Activated T-cell treated with anti-CD3 and anti-CD28 coated beads for 1 hour (primary cell): ENCODE results near the gene KCNQ1.

Experiments used
- DNase-seq: peaks from one replicate; pipeline ENCODE4 v3.0.0-alpha.2; 2020; ENCODE audit warnings: low read depth

Gene KCNQ1

DNA sequence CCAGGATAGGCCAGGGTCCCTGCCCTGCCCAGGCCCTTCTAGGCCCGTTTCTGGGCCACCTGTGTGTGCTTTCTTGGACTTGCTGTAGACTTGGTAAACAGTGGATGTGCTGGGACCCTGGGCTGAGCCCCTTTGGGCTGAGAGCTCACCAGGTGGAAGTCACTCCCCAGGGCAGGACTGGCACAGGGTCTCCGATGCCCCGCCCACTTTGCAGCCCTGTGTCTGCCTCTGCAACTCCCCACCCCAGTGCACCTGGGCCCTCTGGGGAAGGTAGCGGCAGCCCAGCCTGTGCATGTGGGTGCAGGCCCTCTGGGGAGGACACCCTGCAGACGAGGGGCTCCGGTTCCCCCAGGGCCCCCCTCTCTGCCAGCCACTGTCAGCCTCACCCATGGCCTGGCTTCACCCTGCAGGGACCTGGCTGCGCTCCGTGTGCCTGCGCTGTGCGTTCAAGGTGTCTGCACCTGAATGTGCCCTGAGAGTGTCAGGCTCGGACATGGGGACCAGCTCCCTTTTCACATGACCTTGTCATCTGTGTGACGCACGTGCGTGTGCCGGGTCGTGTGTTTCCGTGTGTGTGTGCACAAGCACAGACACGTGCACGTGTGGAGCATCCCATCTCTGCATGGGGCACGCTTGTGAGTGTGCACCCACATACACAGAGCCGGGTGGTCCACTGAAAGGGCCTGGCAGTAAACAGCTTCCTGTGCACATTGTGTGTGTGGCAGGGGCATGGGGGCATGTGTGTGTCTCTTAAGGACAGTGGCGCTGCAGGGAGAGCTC lies 136.5 kb downstream of the KCNQ1 start:
- no peak for DNase-seq

DNA sequence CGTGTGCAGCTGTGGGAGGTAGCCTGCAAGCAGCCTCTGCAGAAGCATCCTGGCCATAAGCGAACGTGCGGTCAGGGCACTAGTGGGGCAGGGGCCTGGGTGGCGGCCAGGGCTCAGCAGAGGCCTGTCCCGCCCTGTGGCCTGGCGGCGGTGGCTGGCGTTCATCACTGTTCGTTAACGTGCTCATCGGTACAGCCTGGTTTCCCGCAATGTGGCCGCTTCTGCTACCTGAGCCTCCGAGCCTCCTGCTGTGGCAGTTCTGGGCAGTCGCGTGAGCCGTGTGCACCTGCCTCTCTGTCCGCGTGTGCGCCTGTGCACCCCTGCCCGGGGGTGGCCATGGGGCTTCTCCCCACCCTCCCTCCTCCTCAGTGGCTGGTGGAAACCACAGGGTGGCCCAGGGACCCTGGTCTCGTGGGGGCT lies 137.1 kb downstream of the KCNQ1 start:
- DNase-seq = no peak

DNA sequence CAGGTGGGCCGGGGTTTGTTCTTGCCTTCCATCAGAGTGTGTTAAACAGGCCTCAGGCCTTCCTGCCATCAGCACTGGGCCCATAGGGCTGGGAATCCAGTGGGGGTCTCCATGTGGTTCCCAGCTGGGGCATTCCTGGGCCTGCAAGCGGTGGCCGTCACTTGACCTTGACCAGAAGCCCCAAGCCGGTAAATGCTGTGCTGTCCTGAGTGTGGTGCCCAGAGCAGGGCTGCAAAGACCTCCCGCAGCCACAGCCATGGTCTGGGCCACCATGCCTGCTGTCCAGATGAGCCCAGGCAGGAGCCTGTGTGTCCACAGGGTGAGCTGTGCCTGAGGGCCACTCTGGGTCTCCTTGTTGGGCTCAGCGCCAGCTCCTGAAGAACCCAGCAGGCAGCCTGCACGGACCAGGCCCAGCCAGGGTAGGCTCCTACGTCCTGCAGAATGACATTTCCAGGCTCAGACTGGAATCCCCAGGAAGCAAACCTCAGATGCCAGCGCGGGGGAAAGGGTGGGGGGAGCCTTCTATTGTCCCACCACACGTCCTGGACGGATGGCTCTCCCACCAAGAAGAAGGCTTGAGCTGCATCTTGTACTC lies 137.6 kb downstream of the KCNQ1 start:
- no peak for DNase-seq

DNA sequence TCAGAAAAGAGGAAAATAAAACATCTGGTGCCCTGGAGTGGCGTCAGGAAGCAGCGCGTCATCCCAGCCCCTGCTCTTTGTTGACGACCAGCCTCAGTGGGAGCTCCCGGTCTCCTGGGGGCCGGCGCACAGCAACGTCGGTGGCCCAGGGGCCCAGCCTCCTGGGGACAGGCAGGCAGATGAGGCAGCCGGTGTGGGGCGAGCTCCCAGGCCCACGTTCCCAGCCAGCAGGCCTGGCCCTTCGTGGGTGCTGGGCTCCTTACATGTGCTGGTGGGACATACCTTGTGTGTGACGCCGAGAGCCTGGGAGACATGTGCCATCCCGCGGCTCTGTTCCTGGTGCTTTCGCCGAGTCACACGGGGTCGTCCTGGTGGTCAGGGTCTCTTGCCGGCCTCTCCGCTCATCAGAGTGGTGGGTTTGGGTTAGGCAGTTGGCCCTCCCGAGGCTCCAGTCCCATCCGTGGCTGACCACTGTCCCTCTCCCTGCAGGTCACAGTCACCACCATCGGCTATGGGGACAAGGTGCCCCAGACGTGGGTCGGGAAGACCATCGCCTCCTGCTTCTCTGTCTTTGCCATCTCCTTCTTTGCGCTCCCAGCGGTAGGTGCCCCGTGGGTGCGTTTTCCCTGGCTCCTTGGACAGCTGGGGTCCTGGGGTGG lies 138.3 kb downstream of the KCNQ1 start:
- DNase-seq = no peak

DNA sequence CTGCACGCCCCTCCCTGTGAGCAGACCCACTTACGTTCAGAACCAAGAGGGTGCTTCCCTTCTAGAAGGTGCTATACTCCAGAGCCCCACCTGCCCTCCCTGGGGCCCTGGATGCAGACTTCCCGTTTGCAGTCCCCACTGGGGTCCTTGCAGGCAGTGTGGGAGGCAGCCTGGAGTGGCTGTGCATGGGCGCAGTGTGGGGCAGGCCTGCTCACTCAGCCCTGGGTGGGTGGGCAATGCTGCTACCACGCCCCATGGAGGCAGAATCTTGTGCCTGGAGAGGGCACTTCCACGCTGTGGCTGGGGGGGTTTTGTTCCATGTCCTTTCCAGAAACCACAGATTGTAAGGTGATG lies 138.8 kb downstream of the KCNQ1 start:
- no peak for DNase-seq

DNA sequence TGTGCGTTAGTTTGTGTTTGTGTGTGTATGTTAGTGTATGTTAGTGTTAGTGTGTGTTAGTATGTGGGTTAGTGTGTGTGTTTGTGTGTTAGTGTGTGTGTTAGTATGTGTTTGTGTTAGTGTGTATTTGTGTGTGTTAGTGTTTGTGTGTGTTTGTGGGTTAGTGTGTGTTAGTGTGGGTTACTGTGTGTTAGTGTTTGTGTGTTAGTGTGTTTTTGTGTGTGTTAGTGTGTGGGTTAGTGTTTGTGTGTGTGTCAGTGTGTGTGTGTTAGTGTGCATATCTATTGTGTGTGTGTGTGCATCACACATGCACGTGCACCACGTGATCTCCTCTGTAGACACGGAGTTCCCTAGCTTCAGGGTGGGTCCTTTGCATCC lies 139.6 kb downstream of the KCNQ1 start:
- no peak for DNase-seq

DNA sequence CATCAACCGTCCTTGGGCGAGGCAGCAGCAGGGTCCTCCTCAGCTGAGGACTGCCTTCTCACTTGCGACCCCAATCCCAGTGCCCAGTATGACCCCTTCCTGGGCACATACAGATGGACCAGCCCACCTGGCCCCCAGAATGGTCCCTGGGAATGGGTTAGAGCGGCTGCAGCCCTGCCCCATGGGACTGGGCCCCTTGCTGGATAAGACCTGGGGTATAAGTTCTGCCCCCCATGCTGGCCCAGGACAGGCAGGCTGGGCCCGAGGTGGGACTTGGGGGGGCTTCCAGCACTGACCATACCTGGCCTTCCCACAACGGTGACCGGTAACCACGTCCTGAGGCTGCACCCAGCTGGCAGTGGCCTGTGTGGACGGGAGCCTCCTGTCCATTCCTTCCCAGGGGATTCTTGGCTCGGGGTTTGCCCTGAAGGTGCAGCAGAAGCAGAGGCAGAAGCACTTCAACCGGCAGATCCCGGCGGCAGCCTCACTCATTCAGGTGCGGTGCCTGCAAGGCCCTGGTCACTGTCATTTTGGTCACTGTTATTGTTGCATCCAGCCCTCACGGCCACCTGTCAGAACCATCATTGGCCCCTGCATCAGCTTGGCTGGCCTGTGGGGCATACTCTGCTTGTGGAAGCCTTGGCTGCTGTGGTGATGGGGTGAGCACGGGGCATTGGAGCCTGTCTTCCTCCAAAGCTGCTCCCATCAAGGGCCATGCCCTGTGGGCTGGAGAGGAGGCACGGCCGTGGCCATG lies 140.2 kb downstream of the KCNQ1 start:
- no peak for DNase-seq

DNA sequence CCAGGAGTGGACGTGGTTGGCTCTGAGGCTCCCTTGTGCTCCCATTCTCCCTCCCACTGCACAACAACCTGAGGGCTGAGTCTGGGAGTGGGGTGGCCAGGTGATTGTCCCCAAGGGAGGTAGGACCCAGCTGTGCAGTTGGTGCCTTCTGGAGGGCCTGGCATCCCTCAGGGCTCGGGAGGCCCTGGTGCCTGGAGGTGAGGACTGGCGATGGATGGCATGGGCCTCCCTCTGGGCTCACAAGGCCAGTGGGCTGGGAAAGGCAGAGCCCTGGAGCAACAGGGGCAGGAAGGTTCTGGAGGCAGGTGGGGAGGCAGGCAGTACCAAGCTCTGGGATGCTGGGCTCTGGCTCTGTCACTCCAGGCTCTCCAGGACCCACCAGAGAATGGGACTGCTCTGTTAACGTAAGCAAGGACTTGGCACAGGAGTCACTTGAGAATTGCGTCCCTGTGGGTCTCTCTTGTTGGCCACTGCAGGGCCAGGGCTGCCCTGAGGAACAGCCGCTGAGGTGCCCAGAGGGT lies 140.8 kb downstream of the KCNQ1 start:
- DNase-seq = no peak

DNA sequence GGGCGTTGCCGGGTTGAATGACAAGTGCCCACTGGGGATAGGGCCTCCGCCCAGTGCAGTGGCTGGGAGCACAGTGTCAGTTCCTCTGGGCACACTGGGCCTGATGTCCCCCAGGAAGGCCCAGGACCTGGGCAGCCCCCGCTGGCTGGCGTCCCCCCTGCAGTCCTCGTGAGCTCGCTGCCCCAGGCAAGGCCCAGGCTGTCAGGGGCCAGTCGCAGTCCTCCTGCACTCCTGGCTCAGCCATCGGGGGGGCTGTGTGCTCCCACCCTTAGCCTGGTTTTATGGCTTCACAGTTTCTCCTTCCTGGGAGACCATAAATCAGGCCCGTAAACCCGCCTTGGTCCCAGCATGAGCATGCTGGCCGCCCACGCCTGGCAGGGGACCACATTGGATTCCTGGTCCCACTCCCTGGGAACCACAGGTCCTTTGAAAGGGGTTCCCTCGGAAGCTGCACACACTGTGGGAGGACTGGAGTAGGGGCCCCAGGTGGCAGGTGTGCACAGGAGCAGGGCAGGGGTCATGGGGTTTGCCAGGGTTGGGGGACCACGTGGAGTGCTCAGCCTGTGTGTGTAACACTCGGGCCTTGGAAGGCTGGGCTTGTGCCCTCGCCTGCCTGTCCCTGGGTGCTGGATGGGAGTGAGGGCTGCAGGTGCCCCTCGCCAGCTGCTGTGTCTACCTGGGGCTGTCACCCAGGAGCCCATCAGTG lies 141.4 kb downstream of the KCNQ1 start:
- DNase-seq = no peak

DNA sequence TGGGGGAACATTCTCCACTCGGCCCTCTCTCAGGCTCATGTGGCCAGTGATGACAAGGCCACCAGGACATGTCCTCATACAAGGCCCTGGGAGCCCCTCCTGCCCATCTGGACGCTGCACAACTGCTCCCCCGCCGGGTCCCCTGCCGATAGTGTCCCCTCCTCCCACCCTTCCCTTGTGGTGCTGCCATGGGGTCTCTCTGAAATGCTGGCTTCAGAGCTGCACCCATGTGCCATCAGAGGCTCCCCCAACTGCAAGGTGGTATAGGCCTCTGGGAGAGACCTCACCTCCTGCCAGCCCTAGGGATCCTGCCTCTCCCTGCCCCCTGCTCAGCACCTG lies 142.0 kb downstream of the KCNQ1 start:
- no peak for DNase-seq

DNA sequence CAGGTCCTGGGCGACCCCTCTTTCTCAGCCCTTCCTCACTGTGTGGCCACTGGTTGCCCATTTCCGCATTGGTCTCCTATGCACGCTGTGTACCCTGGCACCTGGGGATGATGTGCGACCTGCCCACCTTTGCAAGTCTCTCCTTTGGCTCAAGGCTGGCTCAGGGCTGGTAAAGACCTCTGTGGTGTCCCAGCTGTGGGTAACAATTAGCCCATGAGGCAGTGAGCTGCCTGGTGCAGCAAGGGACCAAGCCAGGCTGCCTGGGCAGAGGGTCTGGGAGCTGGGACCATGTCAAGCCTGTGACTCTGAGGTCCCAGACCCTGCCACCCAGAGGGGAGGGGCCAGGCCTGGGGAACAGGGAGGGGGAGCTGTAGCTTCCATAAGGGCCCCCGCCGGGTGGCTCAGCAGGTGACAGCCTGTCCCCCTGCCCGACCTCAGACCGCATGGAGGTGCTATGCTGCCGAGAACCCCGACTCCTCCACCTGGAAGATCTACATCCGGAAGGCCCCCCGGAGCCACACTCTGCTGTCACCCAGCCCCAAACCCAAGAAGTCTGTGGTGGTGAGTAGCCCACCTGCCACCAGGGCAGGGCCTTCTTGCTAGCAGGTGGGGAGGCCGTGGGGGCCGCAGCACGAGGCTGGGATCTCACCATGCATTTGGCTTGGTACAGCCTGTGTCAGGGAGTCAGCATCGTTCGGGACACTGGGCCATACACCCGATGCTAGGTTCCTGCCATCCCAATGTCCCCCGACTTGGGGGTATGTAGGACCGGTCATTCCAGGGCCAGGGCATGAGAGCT lies 142.5 kb downstream of the KCNQ1 start:
- DNase-seq = no peak

DNA sequence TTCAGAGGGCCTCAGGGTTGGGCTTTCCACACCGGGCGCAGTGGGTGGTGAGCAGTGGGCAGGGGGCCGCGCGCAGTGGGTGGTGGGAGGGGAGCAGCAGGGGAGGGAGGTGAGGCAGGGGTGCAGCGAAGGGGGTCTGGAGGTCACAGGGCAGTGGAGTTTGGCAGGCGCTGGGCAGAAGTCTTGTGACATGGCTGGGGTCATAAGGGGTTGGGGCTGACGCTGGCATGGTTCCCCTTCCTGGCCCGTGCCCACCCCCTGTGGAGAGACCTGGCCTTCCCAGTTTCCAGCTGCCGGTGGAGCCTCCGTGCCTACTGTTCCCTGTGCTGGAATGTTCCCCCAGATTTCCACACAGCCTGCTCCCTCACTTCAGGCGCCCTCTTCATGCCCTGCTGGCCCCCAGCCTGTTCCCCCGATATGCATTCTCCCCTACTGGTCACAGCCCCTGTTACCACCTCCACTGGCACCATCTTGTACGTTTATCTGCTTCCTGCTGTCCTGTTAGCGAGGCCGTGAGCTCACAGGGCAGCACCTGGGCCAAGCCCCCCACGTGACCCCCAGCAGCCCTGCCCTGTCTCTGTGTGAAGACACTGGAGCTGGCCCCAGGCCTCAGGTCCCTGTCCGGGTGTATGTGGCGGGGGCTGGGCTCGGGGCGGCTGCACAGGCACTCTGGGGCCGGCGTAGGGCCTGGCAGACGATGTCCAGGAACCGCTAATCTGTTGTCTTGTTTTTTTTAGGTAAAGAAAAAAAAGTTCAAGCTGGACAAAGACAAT lies 143.4 kb downstream of the KCNQ1 start:
- DNase-seq = no peak

DNA sequence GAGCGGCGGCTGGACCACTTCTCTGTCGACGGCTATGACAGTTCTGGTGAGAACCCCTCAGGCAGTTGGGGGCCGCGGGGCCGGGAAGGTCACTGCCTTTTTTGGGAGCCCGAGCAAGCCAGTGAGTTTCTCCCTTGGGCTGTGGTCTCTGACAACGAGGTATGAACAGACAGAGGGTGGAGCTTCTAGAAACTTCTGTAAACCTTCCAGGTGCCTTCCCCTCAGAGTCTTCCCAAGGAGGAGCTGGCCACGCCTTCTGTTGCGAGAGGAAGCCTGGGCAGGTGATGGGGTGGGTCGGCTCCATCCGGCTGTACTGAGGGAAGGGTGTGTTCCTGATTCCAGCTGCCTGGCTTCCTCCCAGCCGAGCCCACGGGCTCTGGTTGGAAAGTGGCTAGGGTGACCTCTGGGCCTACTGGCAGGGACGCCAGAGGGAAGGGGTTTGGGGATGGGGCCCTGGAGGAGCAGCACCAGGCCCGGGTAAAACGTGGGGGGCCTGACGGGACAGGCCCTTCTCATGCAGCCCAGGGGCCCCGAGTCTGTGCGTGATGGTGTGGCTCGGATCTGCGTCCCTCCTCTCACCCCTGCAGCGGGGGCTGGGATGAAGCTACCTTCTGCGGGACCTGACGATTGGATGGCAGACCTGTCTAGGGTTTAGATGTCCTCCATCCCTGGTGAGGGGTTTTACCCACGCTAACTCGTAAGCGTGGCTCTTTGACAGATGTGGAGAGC lies 144.2 kb downstream of the KCNQ1 start:
- DNase-seq = no peak

DNA sequence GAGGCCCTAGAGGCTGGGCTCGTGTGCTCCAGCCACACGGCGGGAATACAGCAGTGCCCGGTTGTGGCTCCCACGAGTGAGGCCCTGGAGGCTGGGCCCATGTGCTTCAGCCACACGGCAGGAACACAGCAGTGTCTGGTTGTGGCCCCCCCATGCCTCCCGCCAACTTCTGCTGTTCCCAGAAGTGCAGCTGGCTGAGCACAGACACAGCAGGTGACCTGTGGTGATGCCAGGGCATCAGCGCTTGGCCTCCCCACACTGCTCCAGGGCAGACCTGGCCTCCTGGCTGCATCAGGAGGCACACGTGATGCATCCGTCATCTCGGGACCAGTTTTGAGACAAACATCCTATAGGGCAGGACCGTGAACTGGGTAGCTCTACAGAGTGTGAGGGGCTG lies 144.7 kb downstream of the KCNQ1 start:
- no peak for DNase-seq

DNA sequence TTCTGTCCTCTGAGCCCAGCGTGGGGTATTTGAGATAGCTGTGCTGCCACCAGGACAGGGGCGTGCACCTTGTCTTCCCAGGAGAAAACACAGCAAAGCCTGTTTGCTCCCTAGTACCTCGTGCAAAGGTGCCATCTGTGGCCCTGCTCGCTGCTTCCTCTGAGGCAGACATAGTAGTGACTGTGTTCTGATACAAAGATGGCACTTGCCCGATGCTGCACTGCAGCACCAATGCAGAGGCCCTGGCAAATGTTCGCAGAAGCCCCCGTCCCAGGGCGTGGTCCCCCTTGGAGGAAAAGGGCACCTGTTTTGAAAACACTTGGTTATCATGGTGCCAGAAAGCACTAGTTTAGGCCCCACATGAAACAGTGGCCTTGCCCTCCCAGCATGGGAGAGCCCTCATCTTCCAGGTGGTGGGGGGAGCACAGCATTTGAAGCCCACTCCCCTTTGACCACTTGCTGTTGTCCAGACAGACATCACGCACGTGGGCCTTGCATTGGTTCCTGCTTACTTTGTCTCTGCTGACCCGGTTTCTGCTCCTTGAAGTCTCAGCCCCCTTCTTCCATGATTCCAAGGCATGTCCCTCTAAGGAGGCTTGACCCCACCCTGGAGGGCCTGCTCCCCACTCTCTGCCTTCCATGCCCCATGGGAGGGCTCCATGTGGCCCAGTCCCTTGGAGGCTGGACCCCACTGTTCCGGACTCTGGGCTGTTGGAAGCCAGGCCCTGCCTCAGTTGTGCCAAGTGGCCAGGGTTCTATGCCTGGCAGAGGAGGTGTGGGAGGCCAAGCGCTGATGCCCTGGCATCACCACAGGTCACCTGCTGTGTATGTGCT lies 145.5 kb downstream of the KCNQ1 start:
- no peak for DNase-seq

DNA sequence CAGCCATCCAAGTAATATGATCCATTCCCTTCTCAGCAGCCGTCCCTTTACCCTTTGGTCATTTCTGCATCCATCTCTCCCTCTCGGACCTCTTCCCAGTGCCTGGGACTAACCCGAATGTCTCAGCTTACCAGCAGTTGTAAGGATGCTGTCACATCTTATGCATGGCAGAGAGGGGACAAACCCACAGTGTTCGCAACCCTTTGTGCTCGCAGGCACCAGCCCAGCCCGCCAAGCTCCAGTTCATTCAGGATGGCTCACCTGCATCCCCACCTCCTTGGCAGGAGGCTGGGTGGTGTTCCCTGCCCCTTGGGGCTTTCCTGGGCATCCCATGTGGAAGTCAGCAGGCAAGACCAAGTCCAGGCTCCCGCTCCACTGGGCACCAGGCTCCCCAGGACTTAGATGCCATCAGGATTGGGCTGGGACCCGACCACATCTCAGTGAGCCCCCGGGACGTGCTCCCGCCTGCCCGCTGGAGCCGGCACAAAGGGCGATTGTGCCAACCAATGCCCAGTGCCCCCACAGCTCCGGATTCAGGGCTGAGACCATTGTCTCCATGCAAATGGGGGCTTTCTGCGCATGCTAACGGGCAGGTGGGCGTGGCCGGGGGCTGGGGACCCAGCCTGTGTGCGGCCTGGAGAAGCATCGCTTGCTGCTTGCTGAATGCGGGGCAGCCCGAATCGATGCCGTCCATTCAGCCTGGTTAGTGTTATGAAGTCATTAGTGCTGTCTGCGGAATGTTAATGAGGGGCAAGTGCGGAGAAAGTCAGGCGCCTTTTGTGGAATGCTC lies 146.4 kb downstream of the KCNQ1 start:
- no peak for DNase-seq

DNA sequence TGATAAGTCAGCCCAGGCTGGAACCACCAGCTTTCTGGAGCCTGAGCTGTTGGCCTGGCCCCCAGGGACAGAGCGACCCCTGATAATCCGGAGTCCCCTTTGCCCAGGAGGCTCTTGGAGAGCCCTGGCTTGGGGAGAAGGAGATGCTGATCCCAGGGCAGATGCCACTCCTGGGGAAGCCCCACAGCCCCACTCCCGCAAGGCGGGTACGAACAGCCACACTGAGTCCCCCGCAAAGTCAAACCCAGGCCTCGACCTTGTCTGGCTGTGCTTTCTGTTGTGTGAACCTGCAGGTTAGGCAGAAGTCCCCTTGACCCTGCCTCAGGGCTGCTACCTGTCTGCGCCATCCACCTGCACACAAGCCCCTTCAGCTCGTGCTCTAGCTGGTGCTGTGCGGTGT lies 147.0 kb downstream of the KCNQ1 start:
- DNase-seq = no peak
